GM23248 (cell line): Measurements from ENCODE around the gene KCNMA1. TPM values are rescaled to one million over a fixed set of nuclear protein-coding genes. Genes with fewer than 3 reads are reported as not detected.

Source experiments
- DNase-seq: peaks from one replicate; pipeline ENCODE4 v3.0.0-alpha.2; 2015
- H2AFZ ChIP-seq: fragments of 200-600 bp; sonication (generic); 2 replicates; pipeline ENCODE4 v1.6.1; 2016; ENCODE audit warnings: antibody characterized with exemption
- H3F3A ChIP-seq: fragments of 200-600 bp; sonication (generic); 2 replicates; pipeline ENCODE4 v1.6.1; 2016; ENCODE audit warnings: mild to moderate bottlenecking, antibody characterized with exemption, mixed run types; ENCODE audit not compliant: insufficient read depth
- H3K27ac ChIP-seq: fragments of 200-600 bp; sonication (generic); 2 replicates; pipeline ENCODE4 v1.5.1; 2016; ENCODE audit warnings: mild to moderate bottlenecking
- H3K27me3 ChIP-seq: fragments of 200-600 bp; sonication (generic); replicated peaks from 2 replicates; pipeline ENCODE4 v1.6.1; 2016; ENCODE audit warnings: mild to moderate bottlenecking; ENCODE audit not compliant: insufficient read depth
- H3K36me3 ChIP-seq: fragments of 200-600 bp; sonication (generic); 2 replicates; pipeline ENCODE4 v1.6.1; 2016; ENCODE audit warnings: low read depth, mild to moderate bottlenecking
- H3K4me1 ChIP-seq: fragments of 200-600 bp; sonication (generic); 2 replicates; pipeline ENCODE4 v1.6.1; 2016; ENCODE audit warnings: mild to moderate bottlenecking; ENCODE audit not compliant: insufficient read depth
- H3K4me2 ChIP-seq: fragments of 200-600 bp; sonication (generic); one replicate; pipeline ENCODE4 v1.6.1; 2016; ENCODE audit warnings: mild to moderate bottlenecking; ENCODE audit not compliant: unreplicated experiment
- H3K4me3 ChIP-seq: fragments of 200-600 bp; sonication (generic); 2 replicates; pipeline ENCODE4 v1.5.1; 2016; ENCODE audit warnings: mild to moderate bottlenecking
- H3K79me2 ChIP-seq: fragments of 200-600 bp; sonication (generic); 2 replicates; pipeline ENCODE4 v1.6.1; 2016; ENCODE audit warnings: mild to moderate bottlenecking; ENCODE audit not compliant: insufficient read depth
- H3K9ac ChIP-seq: fragments of 200-600 bp; sonication (generic); 2 replicates; pipeline ENCODE4 v1.6.1; 2016; ENCODE audit warnings: mild to moderate bottlenecking
- H3K9me2 ChIP-seq: fragments of 200-600 bp; sonication (generic); 2 replicates; pipeline ENCODE4 v1.6.1; 2016; ENCODE audit warnings: mixed run types, mild to moderate bottlenecking, moderate library complexity; ENCODE audit not compliant: insufficient read depth
- H3K9me3 ChIP-seq: fragments of 200-600 bp; sonication (generic); one replicate; pipeline ENCODE4 v1.6.1; 2017; ENCODE audit warnings: low read depth
- H4K20me1 ChIP-seq: fragments of 200-600 bp; sonication (generic); 2 replicates; pipeline ENCODE4 v1.6.0; 2016; ENCODE audit not compliant: insufficient read depth
- EZH2 ChIP-seq: fragments of 200-600 bp; sonication (generic); IDR thresholded peaks from 2 replicates; pipeline ENCODE4 v1.6.1; 2018; ENCODE audit warnings: antibody characterized with exemption, mild to moderate bottlenecking; ENCODE audit not compliant: insufficient read depth, poor library complexity, severe bottlenecking
- EZH2phosphoT487 ChIP-seq: fragments of 200-600 bp; sonication (generic); IDR thresholded peaks from 2 replicates; pipeline ENCODE4 v1.6.1; 2018; ENCODE audit warnings: antibody characterized with exemption, moderate library complexity, mild to moderate bottlenecking, low read depth; ENCODE audit not compliant: insufficient read depth
- WGBS, 2 experiments: methylation state at CpG; one replicate each; pipeline ENCODE4 v1.1.6; 2015 to 2017; ENCODE audit warnings: low lambda C conversion rate in 2 of 2, low coverage in 1 of 2; ENCODE audit errors: missing lambda C conversion rate in 2 of 2; 5-methylcytosine and 5-hydroxymethylcytosine counted together
- in situ Hi-C: fragments of 300-500 bp; cut with MboI; formaldehyde crosslinking; loops from 2 replicates; pipeline ENCODE4 v1.15.0; 2020
- polyA plus RNA-seq: library from polyadenylated mRNA; unstranded; fragments of >200 nt; fragmentation: Nextera tagmentation; extraction: Ambion mirVana; gene quantifications from 2 replicates; pipeline ENCODE4 v1.2.1, GENCODE V29; 2016
- total RNA-seq: library from RNA; depleted of rRNA; stranded (reverse); fragments of >200 nt; shearing (Covaris generic); gene quantifications from 2 replicates; pipeline ENCODE4 v1.2.3, GENCODE V29; 2014

Gene KCNMA1
- total and polyA plus RNA-seq, 2 experiments from 2014 or later, result 14.2 to 25.1 TPM

GRCh38 chr10:77386365-77386764 is 251.2 kb downstream of the KCNMA1 start:
- no peaks in the 10 kb centered on the region for H3K9me2 ChIP-seq
- no peaks in the 10 kb centered on the region for H4K20me1 ChIP-seq
- peak overlapping the region; percentile 44 for H3K4me3 ChIP-seq
- peaks cover 30% of the 10 kb centered on the region for H3F3A ChIP-seq
- peaks cover 35% of the 10 kb centered on the region for H3K4me1 ChIP-seq
- no peaks in the 10 kb centered on the region for H3K36me3 ChIP-seq
- peak overlapping the region; percentile 72 for H3K27ac ChIP-seq
- in situ Hi-C loops, result no loop called here
- peak overlapping the region; percentile 67 for H3K4me2 ChIP-seq
- TF ChIP-seq EZH2phosphoT487, result no peak
- no peak for TF ChIP-seq EZH2
- DNase-seq, result no peak
- peaks cover 18% of the 10 kb centered on the region for H3K79me2 ChIP-seq
- H3K9ac ChIP-seq, result peak overlapping the region; percentile 35
- H3K9me3 ChIP-seq, result no peaks in the 10 kb centered on the region
- no peaks in the 10 kb centered on the region for H3K27me3 ChIP-seq
- peak overlapping the region; percentile 64 for H2AFZ ChIP-seq
- 79 to 83% methylated on average over 4 of the region's 4 CpGs for WGBS, 2 experiments

GRCh38 chr10:77385315-77385714 is 252.3 kb downstream of the KCNMA1 start:
- Histone ChIP-seq H3K9me3 (no peaks in the 10 kb centered on the region), H3K9me2 (no peaks in the 10 kb centered on the region), H4K20me1 (no peaks in the 10 kb centered on the region), H3K27ac (no peak overlapping the region), H3K27me3 (no peaks in the 10 kb centered on the region), H3K4me1 (peaks cover 25% of the 10 kb centered on the region), H3K9ac (no peak overlapping the region), H3F3A (peaks cover 20% of the 10 kb centered on the region), H3K79me2 (peaks cover 18% of the 10 kb centered on the region), H2AFZ (no peak overlapping the region), H3K4me2 (no peak overlapping the region), H3K4me3 (no peak overlapping the region), H3K36me3 (no peaks in the 10 kb centered on the region)
- no peak for TF ChIP-seq EZH2
- TF ChIP-seq EZH2phosphoT487, result no peak
- DNase-seq, result no peak
- WGBS, 2 experiments, result 96% methylated on average over 2 of the region's 2 CpGs
- in situ Hi-C loops, result no loop called here

- no peaks in the 10 kb centered on the region for H4K20me1 ChIP-seq
- in situ Hi-C loops, result no loop called here
- H3F3A ChIP-seq, result peaks cover 16% of the 10 kb centered on the region; the same call in 1 of the 2 replicates
- H3K27ac ChIP-seq, result no peak overlapping the region
- no peaks in the 10 kb centered on the region for H3K36me3 ChIP-seq
- WGBS, 2 experiments, result 78 to 80% methylated on average over 14 of the region's 14 CpGs
- H3K4me1 ChIP-seq, result peaks cover 20% of the 10 kb centered on the region
- no peaks in the 10 kb centered on the region for H3K9me2 ChIP-seq
- DNase-seq, result no peak
- H3K9me3 ChIP-seq, result no peaks in the 10 kb centered on the region
- H3K27me3 ChIP-seq, result no peaks in the 10 kb centered on the region
- H2AFZ ChIP-seq, result no peak overlapping the region
- no peak overlapping the region for H3K4me2 ChIP-seq
- H3K9ac ChIP-seq, result no peak overlapping the region
- TF ChIP-seq EZH2 (no peak), EZH2phosphoT487 (no peak)
- H3K4me3 ChIP-seq, result no peak overlapping the region
- H3K79me2 ChIP-seq, result peaks cover 8% of the 10 kb centered on the region
Measured at GRCh38 chr10:77383861-77384553, 253.6 kb downstream of the KCNMA1 start.

- WGBS, 2 experiments, result 84 to 88% methylated on average over 4 of the region's 4 CpGs
- Histone ChIP-seq H3K27ac (no peak overlapping the region), H3K4me1 (peaks cover 13% of the 10 kb centered on the region), H3K9ac (no peak overlapping the region), H2AFZ (no peak overlapping the region), H3K36me3 (no peaks in the 10 kb centered on the region), H3K9me3 (no peaks in the 10 kb centered on the region), H3K27me3 (no peaks in the 10 kb centered on the region), H3F3A (peaks cover 11% of the 10 kb centered on the region; the same call in 1 of the 2 replicates), H4K20me1 (no peaks in the 10 kb centered on the region), H3K79me2 (no peaks in the 10 kb centered on the region), H3K4me3 (no peak overlapping the region), H3K9me2 (no peaks in the 10 kb centered on the region), H3K4me2 (no peak overlapping the region)
- in situ Hi-C loops, result no loop called here
- no peak for DNase-seq
- TF ChIP-seq EZH2phosphoT487, result no peak
- TF ChIP-seq EZH2, result no peak
Measured at GRCh38 chr10:77381750-77382149, 255.9 kb downstream of the KCNMA1 start.

GRCh38 chr10:77380723-77381122 is 256.9 kb downstream of the KCNMA1 start:
- WGBS, 2 experiments, result 100% methylated on average over 1 of the region's 1 CpG
- H3K79me2 ChIP-seq, result no peaks in the 10 kb centered on the region
- no peak for TF ChIP-seq EZH2
- TF ChIP-seq EZH2phosphoT487, result no peak
- no peak overlapping the region for H3K4me2 ChIP-seq
- in situ Hi-C loops, result no loop called here
- no peaks in the 10 kb centered on the region for H3K9me3 ChIP-seq
- no peaks in the 10 kb centered on the region for H3K9me2 ChIP-seq
- H3K9ac ChIP-seq, result no peak overlapping the region
- peaks cover under 1% of the 10 kb centered on the region; the same call in 1 of the 2 replicates for H3F3A ChIP-seq
- H4K20me1 ChIP-seq, result no peaks in the 10 kb centered on the region
- no peak overlapping the region for H3K27ac ChIP-seq
- 0 out of 2 replicates have a peak, but pooled peaks cover 6% of the 10 kb centered on the region for H3K4me1 ChIP-seq
- H3K36me3 ChIP-seq, result no peaks in the 10 kb centered on the region
- DNase-seq, result no peak
- H2AFZ ChIP-seq, result no peak overlapping the region
- no peaks in the 10 kb centered on the region for H3K27me3 ChIP-seq
- no peak overlapping the region for H3K4me3 ChIP-seq
